Ovary (tissue), 9 donors: ENCODE data around the gene RIN1. TPM values are rescaled to one million over a fixed set of nuclear protein-coding genes. Genes with fewer than 3 reads are reported as not detected.

Source experiments
- DNase-seq, 5 donors: peaks; one replicate each; pipeline ENCODE4 v3.0.0-alpha.2; 2019 to 2020
- H3K27ac ChIP-seq, 2 donors: fragments of 200-600 bp; one replicate each; pipeline versions ENCODE4 v1.5.1 to v1.8.0; 2019 to 2022
- H3K27me3 ChIP-seq: fragments of 200-600 bp; one replicate; pipeline ENCODE4 v1.8.0; 2022
- H3K36me3 ChIP-seq: fragments of 200-600 bp; sonication (generic); one replicate; pipeline ENCODE4 v1.5.1; 2019
- H3K4me1 ChIP-seq: one replicate; pipeline ENCODE4 v1.8.1; 2013; ENCODE audit warnings: mild to moderate bottlenecking, moderate library complexity; ENCODE audit not compliant: insufficient read depth
- H3K4me3 ChIP-seq: fragments of 200-600 bp; sonication (generic); one replicate; pipeline ENCODE4 v1.5.1; 2017
- H3K9me3 ChIP-seq, 2 donors: fragments of 200-600 bp in 1 of 2; sonication (generic) in 1 of 2; one replicate each; pipeline versions ENCODE4 v1.5.1 to v1.8.1; 2013 to 2019; ENCODE audit warnings: mild to moderate bottlenecking in 1 of 2, moderate library complexity in 1 of 2
- CTCF ChIP-seq, 3 donors: fragments of 450-650 bp in 2 of 3; fragments of 200-600 bp in 1 of 3; IDR thresholded peaks; one replicate each; pipeline versions ENCODE4 v1.5.1 to v1.8.0; 2016 to 2022; ENCODE audit warnings: antibody characterized with exemption in 3 of 3, mild to moderate bottlenecking in 1 of 3
- EP300 ChIP-seq: sonication (generic); formaldehyde crosslinking; IDR thresholded peaks from one replicate; pipeline ENCODE4 v1.6.1; 2017; ENCODE audit warnings: antibody characterized with exemption
- POLR2A ChIP-seq: fragments of 450-650 bp; IDR thresholded peaks from one replicate; pipeline ENCODE4 v1.6.1; 2017; ENCODE audit warnings: antibody characterized with exemption, mild to moderate bottlenecking, moderate library complexity
- WGBS, 3 donors: extraction: QIAGEN DNeasy Blood & Tissue Kit in 1 of 3; methylation state at CpG; one replicate each; pipeline versions ENCODE4 v1.1.5 to v1.1.7; 2013 to 2017; 5-methylcytosine and 5-hydroxymethylcytosine counted together
- intact Hi-C, 4 donors: fragments of 100-400 bp; cut with DNase I; formaldehyde crosslinking; loops; one replicate each; pipeline versions ENCODE4 v1.11.0 to v1.15.1; 2022 to 2023
- polyA plus RNA-seq, 2 donors: library from polyadenylated mRNA; stranded (reverse); fragments of 200-250 nt in 1 of 2; fragments of 350-450 nt in 1 of 2; fragmentation: Illumina TruSeq in 1 of 2; extraction: RNeasy Lipid Tissue Mini Kit (QIAGEN cat#74804) in 1 of 2; gene quantifications; one replicate each; pipeline ENCODE4 v1.2.3, GENCODE V29; 2013 to 2014
- total RNA-seq, 7 donors: library from RNA; depleted of rRNA in 2 of 7; stranded (reverse); fragments of >200 nt in 2 of 7; fragmentation: NEBNext Ultra II Directional in 3 of 7; extraction: Animal tissue kit (Norgen Biotek cat#: 25700) in 3 of 7; gene quantifications; one replicate each; pipeline versions ENCODE4 v1.1.0 to v1.2.4, GENCODE V29; 2016 to 2023
- donor health status: DM: no; HTN: no; CAD: no; lungs with moderate emphysema.
- donor health status: DM: no; HTN: no; CAD: no.
- donor health status: Bipolar disorder and iron deficiency.
- donor health status: DM: yes; HTN: yes; CAD: no.
- donor health status: DM: no; HTN: no; CAD: no.
- donor health status: DM: yes; HTN: yes; CAD: no.

The RIN1 gene
- total and polyA plus RNA-seq, 9 donors: 0.52 to 9.5 (median 5.0) TPM

- Histone ChIP-seq H3K4me3 (no peak overlapping the region), H3K9me3 (no peaks in the 10 kb centered on the region), H3K27me3 (no peaks in the 10 kb centered on the region), H3K27ac (no peak overlapping the region), H3K4me1 (peaks cover 10% of the 10 kb centered on the region), H3K36me3 (no peaks in the 10 kb centered on the region)
- intact Hi-C loops: no loop called here
- WGBS, 3 donors: 52 to 65% (median 53%) methylated on average over 8 of the region's 8 CpGs
- peak in 1 of 5 donors; percentile 22 for DNase-seq
- TF ChIP-seq POLR2A (no peak), EP300 (no peak), CTCF (IDR thresholded peaks at IDR 0.05) (no peak)
Measured at GRCh38 chr11:66310324-66310723, 25.9 kb downstream of the RIN1 start.

- no peak overlapping the region for H3K27ac ChIP-seq
- intact Hi-C loops: loop anchor here in 1 of 4 donors (10.0 kb wide), 1 partner anchor 75 kb away; no protein-coding TSS in a partner anchor
- H3K4me3 ChIP-seq: no peak overlapping the region
- H3K27me3 ChIP-seq: no peaks in the 10 kb centered on the region
- WGBS, 3 donors: 56 to 60% (median 57%) methylated on average over 3 of the region's 3 CpGs
- TF ChIP-seq EP300 (no peak), POLR2A (no peak), CTCF (IDR thresholded peaks at IDR 0.05) (no peak)
- no peak for DNase-seq
- no peaks in the 10 kb centered on the region for H3K9me3 ChIP-seq
- H3K4me1 ChIP-seq: peaks cover 2% of the 10 kb centered on the region
- H3K36me3 ChIP-seq: no peaks in the 10 kb centered on the region
Measured at GRCh38 chr11:66309475-66309874, 26.8 kb downstream of the RIN1 start.

- 53 to 63% (median 56%) methylated on average over 12 of the region's 12 CpGs for WGBS, 3 donors
- intact Hi-C loops: loop anchor here in 1 of 4 donors (10.0 kb wide), 1 partner anchor 82 kb away; no protein-coding TSS in a partner anchor
Measured at GRCh38 chr11:66302656-66303055, 33.6 kb downstream of the RIN1 start.

GRCh38 chr11:66299186-66299585 is 37.0 kb downstream of the RIN1 start:
- 39 to 48% (median 46%) methylated on average over 3 of the region's 3 CpGs for WGBS, 3 donors
- no peaks in the 10 kb centered on the region for H3K27me3 ChIP-seq

More at GRCh38 chr11:66302656-66303055, 33.6 kb downstream of the RIN1 start:
- Histone ChIP-seq H3K27ac (no peak overlapping the region), H3K4me3 (no peak overlapping the region), H3K9me3 (no peaks in the 10 kb centered on the region), H3K36me3 (no peaks in the 10 kb centered on the region), H3K4me1 (no peaks in the 10 kb centered on the region), H3K27me3 (no peaks in the 10 kb centered on the region)
- no peak for DNase-seq
- TF ChIP-seq CTCF (IDR thresholded peaks at IDR 0.05) (no peak), POLR2A (no peak), EP300 (no peak)

More at GRCh38 chr11:66299186-66299585, 37.0 kb downstream of the RIN1 start:
- no peaks in the 10 kb centered on the region for H3K9me3 ChIP-seq
- no peak overlapping the region for H3K4me3 ChIP-seq
- no peaks in the 10 kb centered on the region for H3K4me1 ChIP-seq
- DNase-seq: no peak
- intact Hi-C loops: no loop called here
- H3K36me3 ChIP-seq: no peaks in the 10 kb centered on the region
- TF ChIP-seq POLR2A: no peak
- no peak for TF ChIP-seq EP300
- no peak for TF ChIP-seq CTCF (IDR thresholded peaks at IDR 0.05)
- no peak overlapping the region for H3K27ac ChIP-seq
